ENCODE measurements around the gene GJB4.
A peak's percentile ranks its signal among the peaks of the same experiment; 100 is the strongest.

The GJB4 gene

GRCh38 chr1:34786521-34787325, 27.2 kb downstream of the GJB4 start:
- TF ChIP-seq CTCF (conservative IDR thresholded peaks at IDR 0.05; ENCODE audit: control insufficient read depth, insufficient read depth, low read depth, low read length), result peak; percentile 92
- no peak overlapping the region for H3K4me3 ChIP-seq (ENCODE audit: control insufficient read depth, low read depth, low read length)
- peak; percentile 67 for DNase-seq (ENCODE audit: low read depth)

- TF ChIP-seq CTCF (conservative IDR thresholded peaks at IDR 0.05; ENCODE audit: control insufficient read depth, insufficient read depth, low read depth, low read length), result peak; percentile 13
- peak; percentile 18 for DNase-seq (ENCODE audit: low read depth)
- no peak overlapping the region for H3K4me3 ChIP-seq (ENCODE audit: control insufficient read depth, low read depth, low read length)
Measured at GRCh38 chr1:34787461-34788420, 28.2 kb downstream of the GJB4 start.

- TF ChIP-seq CTCF (conservative IDR thresholded peaks at IDR 0.05; ENCODE audit: control insufficient read depth, insufficient read depth, low read depth, low read length), result no peak
- no peak overlapping the region for H3K4me3 ChIP-seq (ENCODE audit: control insufficient read depth, low read depth, low read length)
- DNase-seq (ENCODE audit: low read depth), result peak; percentile 38
Measured at GRCh38 chr1:34790985-34791384, 31.4 kb downstream of the GJB4 start.

GRCh38 chr1:34792424-34792823, 32.9 kb downstream of the GJB4 start:
- H3K4me3 ChIP-seq (ENCODE audit: control insufficient read depth, low read depth, low read length), result no peak overlapping the region
- no peak for DNase-seq (ENCODE audit: low read depth)
- no peak for TF ChIP-seq CTCF (conservative IDR thresholded peaks at IDR 0.05; ENCODE audit: control insufficient read depth, insufficient read depth, low read depth, low read length)

GRCh38 chr1:34792868-34793727, 33.6 kb downstream of the GJB4 start, which contains the start of gene GJA4:
Gene GJA4, plus strand, starts transcription at chr1:34792999. Its CDS starts 1,215 bp downstream, at chr1:34794214.
- no peak for DNase-seq (ENCODE audit: low read depth)
- no peak within 1 kb of the TSS for H3K4me3 ChIP-seq (ENCODE audit: control insufficient read depth, low read depth, low read length)
- TF ChIP-seq CTCF (conservative IDR thresholded peaks at IDR 0.05; ENCODE audit: control insufficient read depth, insufficient read depth, low read depth, low read length), result no peak
